ENCODE results near the gene ZNRF3. TPM values are rescaled to one million over a fixed set of nuclear protein-coding genes. Genes with fewer than 3 reads are reported as not detected.
"Not testable (repeated sequence)": the region's sequence is repeated elsewhere in the genome, so short reads cannot be mapped to it uniquely, and the experiment has no call there.

ZNRF3 gene
- total RNA-seq, 1 donor from 2014 or later: 6.7 TPM

DNA sequence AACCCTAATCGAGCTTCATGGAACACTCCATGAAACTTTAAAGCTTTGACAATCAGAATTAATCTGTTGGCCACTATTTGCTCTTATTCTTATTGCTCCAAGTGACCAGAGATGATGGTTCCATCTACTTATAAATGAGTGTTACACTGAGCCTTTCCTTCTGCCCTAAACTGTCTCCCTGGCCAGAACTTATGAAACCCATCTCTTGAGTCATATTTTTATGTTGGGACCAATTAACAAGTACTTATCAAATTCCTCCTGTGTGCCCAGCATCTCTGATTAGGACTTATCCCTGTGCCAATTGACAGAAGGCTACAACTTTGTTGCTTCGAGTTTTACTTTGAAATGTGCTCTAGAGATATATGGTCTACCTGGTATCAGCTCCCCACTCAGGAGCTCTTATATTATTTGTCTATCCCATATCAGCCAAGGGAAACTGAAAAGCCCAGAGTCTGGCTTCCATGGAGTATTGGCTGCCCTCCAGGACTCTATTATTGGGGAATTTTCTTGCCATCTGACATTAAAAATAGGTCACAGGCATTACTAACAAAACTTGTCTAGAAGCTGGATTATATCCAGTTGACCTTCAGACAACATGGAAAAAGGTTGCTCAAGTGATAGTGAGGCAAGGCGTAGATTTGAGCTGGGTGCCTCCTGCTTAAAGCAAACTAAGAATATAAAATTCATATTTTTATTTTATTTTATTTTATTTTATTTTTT is 198.3 kb downstream of the ZNRF3 start:
- Mint-ChIP-seq H3K27me3 (ENCODE audit: low read depth) (no peaks in the 10 kb centered on the region), H3K9me3 (ENCODE audit: low read depth) (no peaks in the 10 kb centered on the region), H3K27ac (ENCODE audit: unreplicated experiment) (no peak overlapping the region), H3K4me1 (ENCODE audit: low read depth) (peaks cover 4% of the 10 kb centered on the region), H3K36me3 (ENCODE audit: low read depth) (no peaks in the 10 kb centered on the region), H3K4me3 (ENCODE audit: unreplicated experiment) (no peak overlapping the region)
- DNase-seq (ENCODE audit: low spot score): no peak
- TF ChIP-seq, protein P1, sequence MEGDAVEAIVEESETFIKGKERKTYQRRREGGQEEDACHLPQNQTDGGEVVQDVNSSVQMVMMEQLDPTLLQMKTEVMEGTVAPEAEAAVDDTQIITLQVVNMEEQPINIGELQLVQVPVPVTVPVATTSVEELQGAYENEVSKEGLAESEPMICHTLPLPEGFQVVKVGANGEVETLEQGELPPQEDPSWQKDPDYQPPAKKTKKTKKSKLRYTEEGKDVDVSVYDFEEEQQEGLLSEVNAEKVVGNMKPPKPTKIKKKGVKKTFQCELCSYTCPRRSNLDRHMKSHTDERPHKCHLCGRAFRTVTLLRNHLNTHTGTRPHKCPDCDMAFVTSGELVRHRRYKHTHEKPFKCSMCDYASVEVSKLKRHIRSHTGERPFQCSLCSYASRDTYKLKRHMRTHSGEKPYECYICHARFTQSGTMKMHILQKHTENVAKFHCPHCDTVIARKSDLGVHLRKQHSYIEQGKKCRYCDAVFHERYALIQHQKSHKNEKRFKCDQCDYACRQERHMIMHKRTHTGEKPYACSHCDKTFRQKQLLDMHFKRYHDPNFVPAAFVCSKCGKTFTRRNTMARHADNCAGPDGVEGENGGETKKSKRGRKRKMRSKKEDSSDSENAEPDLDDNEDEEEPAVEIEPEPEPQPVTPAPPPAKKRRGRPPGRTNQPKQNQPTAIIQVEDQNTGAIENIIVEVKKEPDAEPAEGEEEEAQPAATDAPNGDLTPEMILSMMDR (IDR thresholded peaks at IDR 0.05): no peak

DNA sequence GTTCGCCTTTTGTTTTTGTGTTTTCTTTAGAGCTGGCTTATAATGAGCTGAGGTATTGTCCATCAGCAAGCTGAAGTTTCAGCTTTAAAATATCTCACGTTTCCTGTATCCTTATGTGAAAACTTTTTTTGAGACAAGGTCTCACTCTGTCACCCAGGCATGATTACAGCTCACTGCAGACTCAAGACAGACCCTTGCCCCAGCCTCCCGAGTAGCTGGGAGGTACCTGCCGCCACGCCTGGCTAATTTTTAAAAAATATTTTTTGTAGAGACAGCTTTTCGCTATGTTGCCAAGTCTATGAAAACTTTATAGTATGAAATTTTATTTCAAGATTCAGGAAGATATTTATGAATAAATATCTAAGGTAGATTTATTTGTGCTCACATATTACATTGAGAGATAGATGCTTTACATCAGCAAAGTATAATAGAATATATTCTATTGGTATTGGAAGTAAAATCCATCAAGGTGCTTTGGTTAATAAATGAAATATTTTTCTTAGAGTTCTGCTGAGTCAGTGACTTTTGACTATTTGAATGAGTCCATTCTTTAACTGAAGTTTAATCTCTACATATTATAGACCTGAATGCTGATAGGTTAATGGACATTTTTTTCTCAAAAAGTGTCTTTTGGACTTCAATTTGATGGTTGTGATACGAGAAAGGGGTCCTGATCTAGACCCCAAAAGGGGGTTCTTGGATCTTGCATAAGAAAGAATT is 199.6 kb downstream of the ZNRF3 start:
- H3K36me3 Mint-ChIP-seq (ENCODE audit: low read depth): no peaks in the 10 kb centered on the region
- H3K4me3 Mint-ChIP-seq (ENCODE audit: unreplicated experiment): no peak overlapping the region
- peaks cover 4% of the 10 kb centered on the region for H3K4me1 Mint-ChIP-seq (ENCODE audit: low read depth)
- no peaks in the 10 kb centered on the region for H3K27me3 Mint-ChIP-seq (ENCODE audit: low read depth)
- H3K27ac Mint-ChIP-seq (ENCODE audit: unreplicated experiment): no peak overlapping the region
- TF ChIP-seq, protein P1 (IDR thresholded peaks at IDR 0.05): no peak
- DNase-seq (ENCODE audit: low spot score): no peak
- H3K9me3 Mint-ChIP-seq (ENCODE audit: low read depth): no peaks in the 10 kb centered on the region

DNA sequence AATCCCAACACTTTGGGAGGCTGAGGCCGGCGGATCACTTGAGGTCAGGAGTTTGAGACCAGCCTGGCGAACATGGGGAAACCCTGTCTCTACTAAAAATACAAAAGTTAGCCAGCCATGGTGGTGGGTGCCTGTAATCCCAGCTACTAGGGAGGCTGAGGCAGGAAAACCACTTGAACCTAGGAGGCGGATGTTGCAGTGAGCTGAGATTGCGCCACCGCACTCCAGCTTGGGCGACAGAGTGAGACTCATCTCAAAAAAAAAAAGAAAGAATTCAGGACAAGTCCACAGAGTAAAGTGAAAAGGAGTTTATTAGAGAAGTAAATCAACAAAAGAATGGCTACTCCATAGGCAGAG is 200.2 kb downstream of the ZNRF3 start:
- H3K27me3 Mint-ChIP-seq (ENCODE audit: low read depth); H3K27ac Mint-ChIP-seq (ENCODE audit: unreplicated experiment); H3K9me3 Mint-ChIP-seq (ENCODE audit: low read depth); DNase-seq (ENCODE audit: low spot score); H3K4me3 Mint-ChIP-seq (ENCODE audit: unreplicated experiment); H3K4me1 Mint-ChIP-seq (ENCODE audit: low read depth); H3K36me3 Mint-ChIP-seq (ENCODE audit: low read depth): not testable (repeated sequence)

DNA sequence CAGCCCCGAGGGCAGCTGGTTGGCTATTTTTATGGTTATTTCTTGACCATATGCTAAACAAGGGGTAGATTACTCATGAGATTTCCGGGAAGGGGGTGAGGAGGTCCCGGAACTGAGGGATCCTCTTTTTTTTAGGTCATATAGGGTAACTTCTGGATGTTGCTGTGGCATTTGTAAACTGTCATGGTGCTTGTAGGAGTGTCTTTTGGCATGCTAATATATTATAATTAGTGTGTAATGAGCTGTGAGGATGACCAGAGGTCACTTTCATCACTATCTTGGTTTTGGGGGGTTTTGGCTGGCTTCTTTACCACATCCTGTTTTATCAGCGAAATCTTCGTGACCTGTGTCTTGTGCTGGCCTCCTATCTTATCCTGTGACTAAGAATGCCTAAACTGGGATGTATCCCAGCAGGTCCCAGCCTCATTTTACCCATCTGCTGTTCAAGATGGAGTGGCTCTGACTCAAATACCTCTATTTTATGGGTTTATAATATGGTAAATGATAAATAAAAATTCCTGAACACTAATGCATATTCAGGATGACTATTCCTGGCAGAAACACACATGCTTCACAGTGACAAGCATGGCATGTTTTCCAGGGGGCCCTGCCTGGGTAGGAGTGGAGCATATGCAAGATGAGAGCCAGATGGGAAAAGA is 200.7 kb downstream of the ZNRF3 start:
- Mint-ChIP-seq H3K4me1 (ENCODE audit: low read depth) (peaks cover 4% of the 10 kb centered on the region), H3K4me3 (ENCODE audit: unreplicated experiment) (no peak overlapping the region), H3K27me3 (ENCODE audit: low read depth) (no peaks in the 10 kb centered on the region), H3K27ac (ENCODE audit: unreplicated experiment) (no peak overlapping the region), H3K9me3 (ENCODE audit: low read depth) (no peaks in the 10 kb centered on the region), H3K36me3 (ENCODE audit: low read depth) (no peaks in the 10 kb centered on the region)
- TF ChIP-seq, protein P1 (IDR thresholded peaks at IDR 0.05): no peak
- DNase-seq (ENCODE audit: low spot score): no peak

DNA sequence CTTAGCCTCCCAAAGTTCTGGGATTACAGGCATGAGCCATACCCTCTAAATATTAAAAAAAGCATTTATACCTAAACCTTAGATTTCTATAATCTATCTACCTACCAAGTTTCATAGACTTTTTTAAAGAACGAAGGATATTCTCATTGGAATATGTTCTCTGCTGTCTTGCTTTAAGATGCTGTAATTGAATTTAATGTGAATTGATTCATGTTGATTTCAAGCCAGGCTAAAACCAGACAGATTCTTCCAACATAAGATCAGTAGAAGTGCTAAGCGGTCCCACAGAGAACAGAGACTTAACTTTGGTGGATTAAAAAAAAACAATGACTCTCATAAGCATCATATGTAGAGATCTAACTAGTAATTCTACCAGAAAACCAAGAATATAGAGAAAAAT is 203.6 kb downstream of the ZNRF3 start:
- Mint-ChIP-seq H3K4me3 (ENCODE audit: unreplicated experiment) (no peak overlapping the region), H3K36me3 (ENCODE audit: low read depth) (no peaks in the 10 kb centered on the region), H3K27ac (ENCODE audit: unreplicated experiment) (no peak overlapping the region), H3K27me3 (ENCODE audit: low read depth) (peaks cover 3% of the 10 kb centered on the region), H3K4me1 (ENCODE audit: low read depth) (no peaks in the 10 kb centered on the region), H3K9me3 (ENCODE audit: low read depth) (no peaks in the 10 kb centered on the region)
- TF ChIP-seq, protein P1 (IDR thresholded peaks at IDR 0.05): no peak
- no peak for DNase-seq (ENCODE audit: low spot score)

Measured in chondrocyte (in vitro differentiated cells).